IMR-90 (cell line): ENCODE results near the gene STOM. TPM values are rescaled to one million over a fixed set of nuclear protein-coding genes. Genes with fewer than 3 reads are reported as not detected.

Experiments used
- ATAC-seq: fragments of 200-7000 bp; cut with Tn5 transposase; 2 replicates; pipeline ENCODE4 v1.9.1; 2020; ENCODE audit warnings: low read depth, mild to moderate bottlenecking, moderate library complexity
- BruUV-seq: library from RNA; stranded (reverse); fragments of 400-500 nt; replicated peaks from 2 replicates; lab custom pipeline; 2021; lab: Mats Ljungman, UMichigan
- CTCF ChIA-PET: fragments of 300-600 bp; formaldehyde crosslinking; extraction: SDS; loops from one replicate; lab custom pipeline; 2021; ENCODE audit warnings: antibody characterized with exemption; lab: Yijun Ruan, JAX
- POLR2A ChIA-PET: fragments of 300-600 bp; sonication (Branson Sonifier 250); formaldehyde crosslinking; loops from one replicate; lab custom pipeline; 2022; ENCODE audit warnings: antibody characterized with exemption; ENCODE audit not compliant: unreplicated experiment; lab: Charles Lee
- DNase-seq: peaks from one replicate; pipeline ENCODE4 v3.0.0; 2013
- H2AFZ ChIP-seq: replicated peaks from 2 replicates; pipeline ENCODE3; 2013; ENCODE audit warnings: low read length, mild to moderate bottlenecking; ENCODE audit not compliant: poor library complexity
- H2AK5ac ChIP-seq: 2 replicates; pipeline ENCODE4 v1.6.1; 2013; ENCODE audit warnings: low read depth, low read length, inconsistent platforms
- H2AK9ac ChIP-seq: replicated peaks from 2 replicates; pipeline ENCODE3; 2013; ENCODE audit warnings: mild to moderate bottlenecking, low read depth, low read length, moderate library complexity; ENCODE audit not compliant: poor library complexity
- H2BK120ac ChIP-seq: 2 replicates; pipeline ENCODE4 v1.6.1; 2013; ENCODE audit warnings: low read depth, low read length, inconsistent platforms
- H2BK15ac ChIP-seq: 3 replicates; pipeline ENCODE4 v1.6.1; 2013; ENCODE audit warnings: low read depth, low read length, inconsistent platforms
- H2BK20ac ChIP-seq: 2 replicates; pipeline ENCODE4 v1.6.1; 2013; ENCODE audit warnings: low read depth, mild to moderate bottlenecking, inconsistent platforms, low read length, moderate library complexity
- H2BK5ac ChIP-seq: 2 replicates; pipeline ENCODE4 v1.6.1; 2013; ENCODE audit warnings: mild to moderate bottlenecking, low read depth, low read length, inconsistent platforms; ENCODE audit not compliant: poor library complexity, severe bottlenecking
- H3K14ac ChIP-seq: replicated peaks from 2 replicates; pipeline ENCODE4 v1.6.1; 2013; ENCODE audit warnings: low read depth, low read length, inconsistent platforms
- H3K18ac ChIP-seq: 2 replicates; pipeline ENCODE4 v1.6.1; 2013; ENCODE audit warnings: low read depth, low read length, control low read depth
- H3K23ac ChIP-seq: 2 replicates; pipeline ENCODE4 v1.6.1; 2013; ENCODE audit warnings: low read depth, low read length, inconsistent platforms
- H3K27ac ChIP-seq: 2 replicates; pipeline ENCODE4 v1.5.1; 2013; ENCODE audit warnings: mild to moderate bottlenecking, control low read depth, low read length; ENCODE audit not compliant: insufficient read depth
- H3K27me3 ChIP-seq: 2 replicates; pipeline ENCODE4 v1.6.1; 2013; ENCODE audit warnings: low read length; ENCODE audit not compliant: control insufficient read depth, insufficient read depth
- H3K36me3 ChIP-seq: 2 replicates; pipeline ENCODE4 v1.6.1; 2013; ENCODE audit warnings: low read length, mixed read lengths; ENCODE audit not compliant: control insufficient read depth, insufficient read depth
- H3K4ac ChIP-seq: 2 replicates; pipeline ENCODE4 v1.6.1; 2013; ENCODE audit warnings: low read depth, low read length, inconsistent platforms
- H3K4me1 ChIP-seq: 2 replicates; pipeline ENCODE4 v1.6.1; 2013; ENCODE audit warnings: low read length, mixed read lengths; ENCODE audit not compliant: control insufficient read depth, insufficient read depth
- H3K4me2 ChIP-seq: 2 replicates; pipeline ENCODE4 v1.6.1; 2013; ENCODE audit warnings: low read depth, mild to moderate bottlenecking, control low read depth, low read length, moderate library complexity
- H3K4me3 ChIP-seq: 2 replicates; pipeline ENCODE4 v1.5.1; 2013; ENCODE audit warnings: low read depth, mild to moderate bottlenecking, control low read depth, low read length, moderate library complexity; ENCODE audit not compliant: insufficient read depth
- H3K56ac ChIP-seq: 2 replicates; pipeline ENCODE4 v1.6.1; 2013; ENCODE audit warnings: low read length, inconsistent platforms; ENCODE audit not compliant: insufficient read depth; ENCODE audit errors: extremely low read depth
- H3K79me1 ChIP-seq, 2 experiments: 2 replicates each; pipeline ENCODE4 v1.6.1; 2013; ENCODE audit warnings: low read length in 2 of 2, inconsistent platforms in 1 of 2, low read depth in 1 of 2
- H3K9ac ChIP-seq: 2 replicates; pipeline ENCODE4 v1.6.1; 2013; ENCODE audit warnings: low read depth, low read length, control low read depth
- H3K9me1 ChIP-seq: 2 replicates; pipeline ENCODE4 v1.6.1; 2013; ENCODE audit warnings: low read length, inconsistent platforms; ENCODE audit not compliant: insufficient read depth
- H3K9me3 ChIP-seq: 2 replicates; pipeline ENCODE4 v1.6.1; 2013; ENCODE audit warnings: low read length; ENCODE audit not compliant: control insufficient read depth, insufficient read depth
- H4K20me1 ChIP-seq: 2 replicates; pipeline ENCODE4 v1.6.1; 2013; ENCODE audit warnings: low read length, inconsistent platforms; ENCODE audit not compliant: insufficient read depth
- H4K5ac ChIP-seq: 2 replicates; pipeline ENCODE4 v1.6.1; 2013; ENCODE audit warnings: mild to moderate bottlenecking, low read depth, low read length, control low read depth
- H4K8ac ChIP-seq, 2 experiments: 2 replicates each; pipeline ENCODE4 v1.6.1; 2013; ENCODE audit warnings: low read depth in 2 of 2, low read length in 2 of 2, control low read depth in 1 of 2, inconsistent platforms in 1 of 2
- H4K91ac ChIP-seq: 2 replicates; pipeline ENCODE4 v1.6.1; 2013; ENCODE audit warnings: low read depth, low read length, inconsistent platforms; ENCODE audit not compliant: insufficient read depth
- CEBPB ChIP-seq: IDR thresholded peaks from 2 replicates; pipeline ENCODE4 v1.6.1; 2012; ENCODE audit warnings: low read depth, low read length, improper control_type of control experiment
- CTCF ChIP-seq: conservative IDR thresholded peaks from 2 replicates; pipeline ENCODE4 v1.5.1; 2012; ENCODE audit warnings: mild to moderate bottlenecking, low read depth, low read length, improper control_type of control experiment
- ELK1 ChIP-seq: fragments of 150-350 bp; IDR thresholded peaks from 2 replicates; pipeline ENCODE4 v1.6.1; 2016; ENCODE audit warnings: low read depth, mild to moderate bottlenecking, low read length, moderate library complexity, borderline replicate concordance
- FOS ChIP-seq: fragments of 150-350 bp; IDR thresholded peaks from 2 replicates; pipeline ENCODE4 v1.6.1; 2016; ENCODE audit warnings: low read depth, low read length
- MAZ ChIP-seq: IDR thresholded peaks from 2 replicates; pipeline ENCODE4 v1.6.1; 2012; ENCODE audit warnings: low read depth, mild to moderate bottlenecking, low read length, improper control_type of control experiment, moderate library complexity, borderline replicate concordance
- MXI1 ChIP-seq: IDR thresholded peaks from 2 replicates; pipeline ENCODE4 v1.6.1; 2012; ENCODE audit warnings: low read depth, mild to moderate bottlenecking, low read length, moderate library complexity, borderline replicate concordance
- RAD21 ChIP-seq: IDR thresholded peaks from 2 replicates; pipeline ENCODE4 v1.6.1; 2012; ENCODE audit warnings: low read length, improper control_type of control experiment
- RCOR1 ChIP-seq: IDR thresholded peaks from 2 replicates; pipeline ENCODE4 v1.6.1; 2012; ENCODE audit warnings: mild to moderate bottlenecking, low read length, improper control_type of control experiment; ENCODE audit not compliant: insufficient replicate concordance
- WGBS, 2 experiments: methylation state at CpG; one replicate each; pipeline versions ENCODE4 v1.1.5 to v1.1.7; 2013; ENCODE audit warnings: missing lambda C conversion rate in 2 of 2; ENCODE audit not compliant: insufficient read length in 1 of 2; ENCODE audit errors: extremely low coverage in 2 of 2; 5-methylcytosine and 5-hydroxymethylcytosine counted together
- dilution Hi-C: fragments of 300-500 bp; cut with HindIII; formaldehyde crosslinking; loops from one replicate; pipeline ENCODE4 v1.14.3; 2018; ENCODE audit warnings: low sequenced_read_pairs; ENCODE audit not compliant: unreplicated experiment
- in situ Hi-C: fragments of 300-500 bp; cut with MboI; formaldehyde crosslinking; loops from 3 replicates; pipeline ENCODE4 v1.14.3; 2019; ENCODE audit warnings: low sequenced_read_pairs, inconsistent platforms, mixed read lengths
- intact Hi-C: fragments of 100-400 bp; cut with micrococcal nuclease; formaldehyde crosslinking; loops from 2 replicates; pipeline ENCODE4 v1.10.0; 2022
- polyA plus RNA-seq, 3 experiments: library from polyadenylated mRNA; depleted of rRNA; stranded (reverse); fragments of >200 nt; gene quantifications; 2 replicates each; pipeline ENCODE4 v1.2.3, GENCODE V29; 2012; ENCODE audit warnings: low replicate concordance in 1 of 3
- total RNA-seq: library from RNA; depleted of rRNA; stranded (reverse); fragments of >200 nt; gene quantifications from 2 replicates; pipeline ENCODE4 v1.2.3, GENCODE V29; 2012
- TF ChIP-seq, protein P1 (sequence below): fragments of 150-350 bp; IDR thresholded peaks from 2 replicates; pipeline ENCODE4 v1.6.1; 2017; ENCODE audit warnings: mild to moderate bottlenecking, antibody characterized with exemption, low read length, low read depth

Gene STOM
- total and polyA plus RNA-seq, 2 of the 4 experiments (the other 2 are of a cell fraction) = 78.4 to 84.8 TPM

DNA sequence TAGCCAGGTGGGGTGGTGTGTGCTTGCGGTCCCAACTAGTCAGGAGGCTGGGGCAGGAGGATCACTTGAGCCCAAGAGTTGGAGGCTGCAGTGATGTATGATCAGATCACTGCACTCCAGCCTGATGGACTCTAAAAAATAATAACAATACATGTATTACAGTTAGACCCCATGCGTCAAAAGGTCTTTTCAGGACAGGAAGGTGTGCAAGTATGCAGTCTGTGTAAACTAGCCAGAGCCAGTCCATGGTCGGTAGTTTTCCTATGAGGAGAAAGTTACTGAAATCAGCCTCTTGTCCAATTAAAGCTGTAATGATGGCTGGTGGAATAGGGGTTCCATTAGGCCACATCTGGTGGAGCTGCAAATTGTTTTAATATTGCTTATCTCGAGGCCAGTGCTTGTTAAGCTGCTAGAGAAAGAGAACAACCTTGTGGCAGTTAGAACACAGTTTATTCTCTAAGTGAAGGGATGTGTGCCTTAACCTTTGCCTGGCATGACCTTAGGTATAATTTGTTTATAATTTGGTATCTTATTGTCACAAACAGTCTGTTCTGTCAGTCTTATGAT lies 1.5 kb upstream of the STOM start:
- in situ Hi-C loops = no loop called here
- H3K27me3 ChIP-seq = no peaks in the 10 kb centered on the region
- H3K14ac ChIP-seq = peak overlapping the region; percentile 77
- peak overlapping the region; percentile 79 for H2BK5ac ChIP-seq
- peak overlapping the region; percentile 84; the same call in 1 of the 2 replicates for H4K5ac ChIP-seq
- peak overlapping the region; percentile 93 for H3K4ac ChIP-seq
- peak overlapping the region; percentile 78 for H3K18ac ChIP-seq
- H2AK9ac ChIP-seq = no peak overlapping the region
- H3K27ac ChIP-seq = peak overlapping the region; percentile 81; the same call in 1 of the 2 replicates
- BruUV-seq = no TSS peak
- H3K36me3 ChIP-seq = peaks cover 3% of the 10 kb centered on the region; the same call in 1 of the 2 replicates
- intact Hi-C loops = loop anchor here (2.0 kb wide), 1 partner anchor 49 kb away; no protein-coding TSS in a partner anchor
- dilution Hi-C loops = no loop called here
- DNase-seq (no peak), ATAC-seq (no peak)
- H2AFZ ChIP-seq = no peak overlapping the region
- no peak overlapping the region for H3K4me3 ChIP-seq
- H3K4me2 ChIP-seq = no peak overlapping the region
- H3K56ac ChIP-seq = no peak overlapping the region
- H3K79me1 ChIP-seq = peaks cover 6 to 41% of the 10 kb centered on the region in 2 experiments; a peak in 2 of 4 replicates
- H3K23ac ChIP-seq = peak overlapping the region; percentile 81; the same call in 1 of the 2 replicates
- H2BK120ac ChIP-seq = peak overlapping the region; percentile 92
- H2BK20ac ChIP-seq = peak overlapping the region; percentile 95
- no peak for TF ChIP-seq CEBPB
- no peak for TF ChIP-seq FOS
- TF ChIP-seq, protein P1, sequence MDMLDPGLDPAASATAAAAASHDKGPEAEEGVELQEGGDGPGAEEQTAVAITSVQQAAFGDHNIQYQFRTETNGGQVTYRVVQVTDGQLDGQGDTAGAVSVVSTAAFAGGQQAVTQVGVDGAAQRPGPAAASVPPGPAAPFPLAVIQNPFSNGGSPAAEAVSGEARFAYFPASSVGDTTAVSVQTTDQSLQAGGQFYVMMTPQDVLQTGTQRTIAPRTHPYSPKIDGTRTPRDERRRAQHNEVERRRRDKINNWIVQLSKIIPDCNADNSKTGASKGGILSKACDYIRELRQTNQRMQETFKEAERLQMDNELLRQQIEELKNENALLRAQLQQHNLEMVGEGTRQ = no peak
- no peak for TF ChIP-seq RCOR1
- TF ChIP-seq MAZ = no peak
- no peak for TF ChIP-seq MXI1
- TF ChIP-seq RAD21 = no peak
- no peak for TF ChIP-seq ELK1
- TF ChIP-seq CTCF = no peak
- CTCF ChIA-PET = interaction anchor here (0.6 to 1.3 kb wide), 3 partner anchors 14 to 158 kb away, joined by 3 read pairs; no protein-coding TSS in a partner anchor
- peaks cover 15% of the 10 kb centered on the region for H3K9me1 ChIP-seq
- peak overlapping the region in 1 of 2 experiments; percentile 82; a peak in 2 of 4 replicates for H4K8ac ChIP-seq
- H4K20me1 ChIP-seq = peaks cover 4% of the 10 kb centered on the region; the same call in 1 of the 2 replicates
- no peak overlapping the region for H3K9ac ChIP-seq
- POLR2A ChIA-PET = interaction anchor here (0.6 kb wide), 1 partner anchor 156 kb away, joined by 4 read pairs; no protein-coding TSS in a partner anchor
- WGBS, 2 experiments = 52% methylated on average over 2 of the region's 4 CpGs; no CpG with 5 or more reads in 1 of the 2 experiments
- H2AK5ac ChIP-seq = peak overlapping the region; percentile 81
- H3K9me3 ChIP-seq = no peaks in the 10 kb centered on the region
- H2BK15ac ChIP-seq = peak overlapping the region; percentile 77; the same call in 2 of the 3 replicates
- H3K4me1 ChIP-seq = peaks cover 17% of the 10 kb centered on the region
- H4K91ac ChIP-seq = peak overlapping the region; percentile 83; the same call in 1 of the 2 replicates
